IMR-90 (cell line): Measurements from ENCODE around the gene TMEM86B. TPM values are rescaled to one million over a fixed set of nuclear protein-coding genes. Genes with fewer than 3 reads are reported as not detected.

Experiments
- ATAC-seq: fragments of 200-7000 bp; cut with Tn5 transposase; 2 replicates; pipeline ENCODE4 v1.9.1; 2020; ENCODE audit warnings: low read depth, mild to moderate bottlenecking, moderate library complexity
- BruUV-seq: library from RNA; stranded (reverse); fragments of 400-500 nt; replicated peaks from 2 replicates; lab custom pipeline; 2021; lab: Mats Ljungman, UMichigan
- CTCF ChIA-PET: fragments of 300-600 bp; formaldehyde crosslinking; extraction: SDS; loops from one replicate; lab custom pipeline; 2021; ENCODE audit warnings: antibody characterized with exemption; lab: Yijun Ruan, JAX
- POLR2A ChIA-PET: fragments of 300-600 bp; sonication (Branson Sonifier 250); formaldehyde crosslinking; loops from one replicate; lab custom pipeline; 2022; ENCODE audit warnings: antibody characterized with exemption; ENCODE audit not compliant: unreplicated experiment; lab: Charles Lee
- DNase-seq: peaks from one replicate; pipeline ENCODE4 v3.0.0; 2013
- H2AFZ ChIP-seq: replicated peaks from 2 replicates; pipeline ENCODE3; 2013; ENCODE audit warnings: low read length, mild to moderate bottlenecking; ENCODE audit not compliant: poor library complexity
- H2AK5ac ChIP-seq: 2 replicates; pipeline ENCODE4 v1.6.1; 2013; ENCODE audit warnings: low read depth, low read length, inconsistent platforms
- H2AK9ac ChIP-seq: replicated peaks from 2 replicates; pipeline ENCODE3; 2013; ENCODE audit warnings: mild to moderate bottlenecking, low read depth, low read length, moderate library complexity; ENCODE audit not compliant: poor library complexity
- H2BK120ac ChIP-seq: 2 replicates; pipeline ENCODE4 v1.6.1; 2013; ENCODE audit warnings: low read depth, low read length, inconsistent platforms
- H2BK15ac ChIP-seq: 3 replicates; pipeline ENCODE4 v1.6.1; 2013; ENCODE audit warnings: low read depth, low read length, inconsistent platforms
- H2BK20ac ChIP-seq: 2 replicates; pipeline ENCODE4 v1.6.1; 2013; ENCODE audit warnings: low read depth, mild to moderate bottlenecking, inconsistent platforms, low read length, moderate library complexity
- H2BK5ac ChIP-seq: 2 replicates; pipeline ENCODE4 v1.6.1; 2013; ENCODE audit warnings: mild to moderate bottlenecking, low read depth, low read length, inconsistent platforms; ENCODE audit not compliant: poor library complexity, severe bottlenecking
- H3K14ac ChIP-seq: replicated peaks from 2 replicates; pipeline ENCODE4 v1.6.1; 2013; ENCODE audit warnings: low read depth, low read length, inconsistent platforms
- H3K18ac ChIP-seq: 2 replicates; pipeline ENCODE4 v1.6.1; 2013; ENCODE audit warnings: low read depth, low read length, control low read depth
- H3K23ac ChIP-seq: 2 replicates; pipeline ENCODE4 v1.6.1; 2013; ENCODE audit warnings: low read depth, low read length, inconsistent platforms
- H3K27ac ChIP-seq: 2 replicates; pipeline ENCODE4 v1.5.1; 2013; ENCODE audit warnings: mild to moderate bottlenecking, control low read depth, low read length; ENCODE audit not compliant: insufficient read depth
- H3K27me3 ChIP-seq: 2 replicates; pipeline ENCODE4 v1.6.1; 2013; ENCODE audit warnings: low read length; ENCODE audit not compliant: control insufficient read depth, insufficient read depth
- H3K36me3 ChIP-seq: 2 replicates; pipeline ENCODE4 v1.6.1; 2013; ENCODE audit warnings: low read length, mixed read lengths; ENCODE audit not compliant: control insufficient read depth, insufficient read depth
- H3K4ac ChIP-seq: 2 replicates; pipeline ENCODE4 v1.6.1; 2013; ENCODE audit warnings: low read depth, low read length, inconsistent platforms
- H3K4me1 ChIP-seq: 2 replicates; pipeline ENCODE4 v1.6.1; 2013; ENCODE audit warnings: low read length, mixed read lengths; ENCODE audit not compliant: control insufficient read depth, insufficient read depth
- H3K4me2 ChIP-seq: 2 replicates; pipeline ENCODE4 v1.6.1; 2013; ENCODE audit warnings: low read depth, mild to moderate bottlenecking, control low read depth, low read length, moderate library complexity
- H3K4me3 ChIP-seq: 2 replicates; pipeline ENCODE4 v1.5.1; 2013; ENCODE audit warnings: low read depth, mild to moderate bottlenecking, control low read depth, low read length, moderate library complexity; ENCODE audit not compliant: insufficient read depth
- H3K56ac ChIP-seq: 2 replicates; pipeline ENCODE4 v1.6.1; 2013; ENCODE audit warnings: low read length, inconsistent platforms; ENCODE audit not compliant: insufficient read depth; ENCODE audit errors: extremely low read depth
- H3K79me1 ChIP-seq, 2 experiments: 2 replicates each; pipeline ENCODE4 v1.6.1; 2013; ENCODE audit warnings: low read length in 2 of 2, inconsistent platforms in 1 of 2, low read depth in 1 of 2
- H3K9ac ChIP-seq: 2 replicates; pipeline ENCODE4 v1.6.1; 2013; ENCODE audit warnings: low read depth, low read length, control low read depth
- H3K9me1 ChIP-seq: 2 replicates; pipeline ENCODE4 v1.6.1; 2013; ENCODE audit warnings: low read length, inconsistent platforms; ENCODE audit not compliant: insufficient read depth
- H3K9me3 ChIP-seq: 2 replicates; pipeline ENCODE4 v1.6.1; 2013; ENCODE audit warnings: low read length; ENCODE audit not compliant: control insufficient read depth, insufficient read depth
- H4K20me1 ChIP-seq: 2 replicates; pipeline ENCODE4 v1.6.1; 2013; ENCODE audit warnings: low read length, inconsistent platforms; ENCODE audit not compliant: insufficient read depth
- H4K5ac ChIP-seq: 2 replicates; pipeline ENCODE4 v1.6.1; 2013; ENCODE audit warnings: mild to moderate bottlenecking, low read depth, low read length, control low read depth
- H4K8ac ChIP-seq, 2 experiments: 2 replicates each; pipeline ENCODE4 v1.6.1; 2013; ENCODE audit warnings: low read depth in 2 of 2, low read length in 2 of 2, control low read depth in 1 of 2, inconsistent platforms in 1 of 2
- H4K91ac ChIP-seq: 2 replicates; pipeline ENCODE4 v1.6.1; 2013; ENCODE audit warnings: low read depth, low read length, inconsistent platforms; ENCODE audit not compliant: insufficient read depth
- BHLHE40 ChIP-seq: fragments of 150-350 bp; IDR thresholded peaks from 2 replicates; pipeline ENCODE4 v1.6.1; 2016; ENCODE audit warnings: mild to moderate bottlenecking, low read depth, low read length
- CEBPB ChIP-seq: IDR thresholded peaks from 2 replicates; pipeline ENCODE4 v1.6.1; 2012; ENCODE audit warnings: low read depth, low read length, improper control_type of control experiment
- CHD1 ChIP-seq: IDR thresholded peaks from 2 replicates; pipeline ENCODE4 v1.6.1; 2012; ENCODE audit warnings: low read depth, low read length, improper control_type of control experiment
- FOS ChIP-seq: fragments of 150-350 bp; IDR thresholded peaks from 2 replicates; pipeline ENCODE4 v1.6.1; 2016; ENCODE audit warnings: low read depth, low read length
- MAFK ChIP-seq: IDR thresholded peaks from 2 replicates; pipeline ENCODE4 v1.6.1; 2012; ENCODE audit warnings: low read depth, low read length, improper control_type of control experiment
- MAZ ChIP-seq: IDR thresholded peaks from 2 replicates; pipeline ENCODE4 v1.6.1; 2012; ENCODE audit warnings: low read depth, mild to moderate bottlenecking, low read length, improper control_type of control experiment, moderate library complexity, borderline replicate concordance
- MXI1 ChIP-seq: IDR thresholded peaks from 2 replicates; pipeline ENCODE4 v1.6.1; 2012; ENCODE audit warnings: low read depth, mild to moderate bottlenecking, low read length, moderate library complexity, borderline replicate concordance
- NFE2L2 ChIP-seq: fragments of 150-350 bp; IDR thresholded peaks from 2 replicates; pipeline ENCODE4 v1.6.1; 2016; ENCODE audit warnings: low read depth, mild to moderate bottlenecking, low read length
- RAD21 ChIP-seq: IDR thresholded peaks from 2 replicates; pipeline ENCODE4 v1.6.1; 2012; ENCODE audit warnings: low read length, improper control_type of control experiment
- RCOR1 ChIP-seq: IDR thresholded peaks from 2 replicates; pipeline ENCODE4 v1.6.1; 2012; ENCODE audit warnings: mild to moderate bottlenecking, low read length, improper control_type of control experiment; ENCODE audit not compliant: insufficient replicate concordance
- SMC3 ChIP-seq: fragments of 150-350 bp; IDR thresholded peaks from 2 replicates; pipeline ENCODE4 v1.6.1; 2016; ENCODE audit warnings: low read depth, mild to moderate bottlenecking, antibody characterized with exemption, low read length, moderate library complexity
- WGBS, 2 experiments: methylation state at CpG; one replicate each; pipeline versions ENCODE4 v1.1.5 to v1.1.7; 2013; ENCODE audit warnings: missing lambda C conversion rate in 2 of 2; ENCODE audit not compliant: insufficient read length in 1 of 2; ENCODE audit errors: extremely low coverage in 2 of 2; 5-methylcytosine and 5-hydroxymethylcytosine counted together
- dilution Hi-C: fragments of 300-500 bp; cut with HindIII; formaldehyde crosslinking; loops from one replicate; pipeline ENCODE4 v1.14.3; 2018; ENCODE audit warnings: low sequenced_read_pairs; ENCODE audit not compliant: unreplicated experiment
- in situ Hi-C: fragments of 300-500 bp; cut with MboI; formaldehyde crosslinking; loops from 3 replicates; pipeline ENCODE4 v1.14.3; 2019; ENCODE audit warnings: low sequenced_read_pairs, inconsistent platforms, mixed read lengths
- intact Hi-C: fragments of 100-400 bp; cut with micrococcal nuclease; formaldehyde crosslinking; loops from 2 replicates; pipeline ENCODE4 v1.10.0; 2022
- polyA plus RNA-seq, 3 experiments: library from polyadenylated mRNA; depleted of rRNA; stranded (reverse); fragments of >200 nt; gene quantifications; 2 replicates each; pipeline ENCODE4 v1.2.3, GENCODE V29; 2012; ENCODE audit warnings: low replicate concordance in 1 of 3
- total RNA-seq: library from RNA; depleted of rRNA; stranded (reverse); fragments of >200 nt; gene quantifications from 2 replicates; pipeline ENCODE4 v1.2.3, GENCODE V29; 2012
- TF ChIP-seq, protein P1 (sequence below): fragments of 150-350 bp; IDR thresholded peaks from 2 replicates; pipeline ENCODE4 v1.6.1; 2016; ENCODE audit warnings: low read depth, mild to moderate bottlenecking, low read length, moderate library complexity, borderline replicate concordance
- TF ChIP-seq, protein P2 (sequence below): fragments of 150-350 bp; IDR thresholded peaks from 2 replicates; pipeline ENCODE4 v1.6.1; 2017; ENCODE audit warnings: mild to moderate bottlenecking, antibody characterized with exemption, low read length, low read depth
- TF ChIP-seq, protein P3 (sequence below): conservative IDR thresholded peaks from 2 replicates; pipeline ENCODE4 v1.5.1; 2012; ENCODE audit warnings: mild to moderate bottlenecking, low read depth, low read length, improper control_type of control experiment

Gene TMEM86B
- total and polyA plus RNA-seq, 2 of the 4 experiments (the other 2 are of a cell fraction) = 0.18 to 2.4 TPM

DNA sequence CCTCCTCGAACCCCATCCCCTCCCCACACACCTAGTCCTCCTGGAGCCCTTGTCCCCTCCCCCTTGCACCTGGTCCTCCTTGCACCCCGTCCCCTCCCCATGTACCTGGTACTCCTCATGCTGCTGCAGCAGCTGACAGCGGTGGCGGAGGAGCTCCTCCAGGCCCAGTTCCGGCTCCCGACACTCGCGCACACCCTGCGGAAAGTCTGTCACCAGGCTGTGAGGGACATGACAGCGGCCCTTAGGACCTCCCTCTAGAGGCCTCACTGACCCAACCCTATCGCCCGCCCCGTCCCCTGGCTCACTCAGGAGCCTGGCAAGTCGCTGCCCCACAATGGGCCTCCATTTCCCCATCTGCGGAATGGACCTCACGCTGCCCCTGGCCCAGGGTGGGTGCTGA, 36.6 kb upstream of the TMEM86B start:
- Histone ChIP-seq H2BK120ac (no peak overlapping the region), H3K27ac (no peak overlapping the region), H4K5ac (no peak overlapping the region), H4K8ac (no peak overlapping the region), H3K23ac (no peak overlapping the region), H3K27me3 (no peaks in the 10 kb centered on the region), H2BK20ac (no peak overlapping the region), H3K9ac (no peak overlapping the region), H2AFZ (no peak overlapping the region), H3K56ac (no peak overlapping the region; the same call in 1 of the 2 replicates), H2BK5ac (no peak overlapping the region), H3K18ac (no peak overlapping the region), H3K4ac (no peak overlapping the region), H3K4me2 (no peak overlapping the region), H2BK15ac (no peak overlapping the region), H3K9me3 (no peaks in the 10 kb centered on the region), H3K4me1 (no peaks in the 10 kb centered on the region), H4K20me1 (peaks cover under 1% of the 10 kb centered on the region; the same call in 1 of the 2 replicates), H3K36me3 (peaks cover 5% of the 10 kb centered on the region), H3K79me1 (peaks cover 0 to 22% of the 10 kb centered on the region in 2 experiments; a peak in 3 of 4 replicates), H2AK5ac (no peak overlapping the region), H2AK9ac (no peak overlapping the region), H4K91ac (no peak overlapping the region), H3K4me3 (no peak overlapping the region), H3K14ac (no peak overlapping the region), H3K9me1 (peaks cover 4% of the 10 kb centered on the region; the same call in 1 of the 2 replicates)
- POLR2A ChIA-PET = interaction anchor here (0.6 kb wide), 1 partner anchor 142 kb away, joined by 9 read pairs; the partner anchor contains the start of gene UBE2S
- no TSS peak for BruUV-seq
- ATAC-seq = no peak
- TF ChIP-seq NFE2L2 (no peak), CEBPB (no peak), SMC3 (no peak), MXI1 (no peak), FOS (no peak), RAD21 (no peak), RCOR1 (no peak), CHD1 (no peak), MAFK (no peak), MAZ (no peak), BHLHE40 (no peak)
- TF ChIP-seq, protein P1, sequence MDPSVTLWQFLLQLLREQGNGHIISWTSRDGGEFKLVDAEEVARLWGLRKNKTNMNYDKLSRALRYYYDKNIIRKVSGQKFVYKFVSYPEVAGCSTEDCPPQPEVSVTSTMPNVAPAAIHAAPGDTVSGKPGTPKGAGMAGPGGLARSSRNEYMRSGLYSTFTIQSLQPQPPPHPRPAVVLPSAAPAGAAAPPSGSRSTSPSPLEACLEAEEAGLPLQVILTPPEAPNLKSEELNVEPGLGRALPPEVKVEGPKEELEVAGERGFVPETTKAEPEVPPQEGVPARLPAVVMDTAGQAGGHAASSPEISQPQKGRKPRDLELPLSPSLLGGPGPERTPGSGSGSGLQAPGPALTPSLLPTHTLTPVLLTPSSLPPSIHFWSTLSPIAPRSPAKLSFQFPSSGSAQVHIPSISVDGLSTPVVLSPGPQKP = no peak
- TF ChIP-seq, protein P2, sequence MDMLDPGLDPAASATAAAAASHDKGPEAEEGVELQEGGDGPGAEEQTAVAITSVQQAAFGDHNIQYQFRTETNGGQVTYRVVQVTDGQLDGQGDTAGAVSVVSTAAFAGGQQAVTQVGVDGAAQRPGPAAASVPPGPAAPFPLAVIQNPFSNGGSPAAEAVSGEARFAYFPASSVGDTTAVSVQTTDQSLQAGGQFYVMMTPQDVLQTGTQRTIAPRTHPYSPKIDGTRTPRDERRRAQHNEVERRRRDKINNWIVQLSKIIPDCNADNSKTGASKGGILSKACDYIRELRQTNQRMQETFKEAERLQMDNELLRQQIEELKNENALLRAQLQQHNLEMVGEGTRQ = no peak
- TF ChIP-seq, protein P3, sequence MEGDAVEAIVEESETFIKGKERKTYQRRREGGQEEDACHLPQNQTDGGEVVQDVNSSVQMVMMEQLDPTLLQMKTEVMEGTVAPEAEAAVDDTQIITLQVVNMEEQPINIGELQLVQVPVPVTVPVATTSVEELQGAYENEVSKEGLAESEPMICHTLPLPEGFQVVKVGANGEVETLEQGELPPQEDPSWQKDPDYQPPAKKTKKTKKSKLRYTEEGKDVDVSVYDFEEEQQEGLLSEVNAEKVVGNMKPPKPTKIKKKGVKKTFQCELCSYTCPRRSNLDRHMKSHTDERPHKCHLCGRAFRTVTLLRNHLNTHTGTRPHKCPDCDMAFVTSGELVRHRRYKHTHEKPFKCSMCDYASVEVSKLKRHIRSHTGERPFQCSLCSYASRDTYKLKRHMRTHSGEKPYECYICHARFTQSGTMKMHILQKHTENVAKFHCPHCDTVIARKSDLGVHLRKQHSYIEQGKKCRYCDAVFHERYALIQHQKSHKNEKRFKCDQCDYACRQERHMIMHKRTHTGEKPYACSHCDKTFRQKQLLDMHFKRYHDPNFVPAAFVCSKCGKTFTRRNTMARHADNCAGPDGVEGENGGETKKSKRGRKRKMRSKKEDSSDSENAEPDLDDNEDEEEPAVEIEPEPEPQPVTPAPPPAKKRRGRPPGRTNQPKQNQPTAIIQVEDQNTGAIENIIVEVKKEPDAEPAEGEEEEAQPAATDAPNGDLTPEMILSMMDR = no peak
- CTCF ChIA-PET = no interaction called here
- 100% methylated on average over 10 of the region's 16 CpGs; no CpG with 5 or more reads in 1 of the 2 experiments for WGBS, 2 experiments
- dilution Hi-C loops = no loop called here
- in situ Hi-C loops = no loop called here
- intact Hi-C loops = no loop called here
- DNase-seq = no peak
